ENCODE measurements around the gene RAI14. TPM values are rescaled to one million over a fixed set of nuclear protein-coding genes. Genes with fewer than 3 reads are reported as not detected.

The RAI14 gene
- total RNA-seq: 29.3 TPM

DNA sequence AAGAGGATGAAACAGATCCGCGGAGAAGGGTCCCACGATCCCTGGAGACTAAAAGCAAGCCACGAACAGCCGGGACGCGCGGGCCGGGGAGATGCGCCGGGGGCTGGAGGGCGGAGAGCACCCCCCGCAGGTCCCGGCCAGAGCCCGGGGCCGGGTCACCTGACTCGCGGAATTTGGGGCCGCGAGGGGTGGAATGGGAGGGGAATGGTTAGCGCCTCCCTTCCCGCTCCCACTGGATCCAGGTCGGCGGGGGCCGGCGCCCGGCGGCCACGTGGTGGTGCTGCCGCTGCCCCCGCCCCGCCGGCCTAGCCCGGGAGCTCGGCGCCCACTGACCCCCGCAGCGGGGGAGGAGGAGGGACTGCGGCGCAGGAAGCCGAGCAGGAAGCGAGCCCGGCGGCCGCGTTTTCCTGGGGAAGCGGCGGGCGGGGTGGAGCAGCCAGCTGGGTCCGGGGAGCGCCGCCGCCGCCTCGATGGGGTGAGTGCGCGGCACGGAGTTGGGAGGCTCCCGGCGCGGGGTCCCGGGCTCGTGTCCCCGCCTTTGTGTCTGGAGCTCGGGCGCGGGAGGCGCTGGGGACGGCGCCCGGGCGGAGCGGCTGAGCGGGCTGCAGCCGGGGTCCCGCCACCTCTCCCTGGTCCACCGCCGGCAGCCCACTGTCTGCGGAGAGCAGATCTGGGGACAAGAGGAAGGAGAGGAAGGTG lies at the start of gene RAI14:
TSS of gene RAI14 (plus strand) at position 328 of the 699 bp plus-strand sequence. CDS start 30,592 bp downstream, outside the sequence.
- peak; percentile 53 for DNase-seq

DNA sequence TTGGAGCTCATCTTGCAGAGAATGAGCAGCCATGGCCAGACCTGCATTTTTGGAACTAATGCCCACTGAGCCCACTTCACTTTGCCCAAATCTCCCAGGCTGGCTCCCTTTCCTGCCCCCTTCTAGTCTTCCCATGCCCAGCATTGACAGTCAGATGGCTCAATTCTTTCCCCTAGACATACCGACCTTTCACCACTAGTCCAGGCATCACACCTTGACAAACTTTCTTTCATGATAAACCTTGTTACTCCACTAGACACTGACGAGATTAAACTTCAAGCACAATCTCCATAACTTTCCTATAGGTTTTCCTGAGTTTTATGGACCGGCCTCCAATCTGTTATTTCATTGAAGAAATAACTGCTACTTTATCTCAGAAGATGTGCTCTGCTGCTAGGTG lies 47.8 kb upstream of the RAI14 start:
- no peak for DNase-seq

DNA sequence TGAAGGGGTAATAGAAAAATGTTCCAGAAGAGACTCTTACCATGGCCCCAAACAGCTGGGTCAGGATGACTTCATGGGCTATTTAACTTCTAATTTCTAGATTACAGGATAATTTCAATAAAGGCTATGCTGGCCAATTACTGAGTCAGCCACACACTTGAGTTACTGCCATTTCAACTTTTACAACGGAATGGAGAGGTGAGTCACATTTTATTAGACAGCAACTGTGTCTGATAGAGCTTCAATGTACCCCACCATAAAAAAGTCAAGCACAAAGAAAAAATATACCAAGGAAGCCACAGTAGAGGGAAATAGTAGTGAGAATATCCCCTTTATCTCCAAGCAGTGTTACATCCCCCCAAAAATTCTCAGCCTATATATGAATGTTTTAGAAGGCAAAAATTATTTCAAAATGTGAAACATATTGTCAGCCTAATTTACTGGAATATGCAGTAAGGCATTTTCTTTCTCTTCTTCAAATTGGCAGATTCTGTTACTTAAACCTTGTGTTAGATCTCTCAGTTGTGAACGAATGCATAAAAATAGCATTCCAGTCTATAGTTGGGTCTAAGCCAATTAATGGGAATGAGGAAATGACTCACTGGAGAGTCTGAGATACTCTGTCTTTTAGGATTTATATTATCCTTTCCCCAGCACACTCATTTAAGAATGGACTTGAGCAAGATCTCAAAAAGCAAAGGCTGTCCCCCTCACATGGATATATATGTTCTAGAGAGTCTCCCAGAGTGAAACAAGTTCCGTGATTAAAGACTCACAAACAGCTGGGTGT lies 47.1 kb upstream of the RAI14 start:
- DNase-seq: no peak

DNA sequence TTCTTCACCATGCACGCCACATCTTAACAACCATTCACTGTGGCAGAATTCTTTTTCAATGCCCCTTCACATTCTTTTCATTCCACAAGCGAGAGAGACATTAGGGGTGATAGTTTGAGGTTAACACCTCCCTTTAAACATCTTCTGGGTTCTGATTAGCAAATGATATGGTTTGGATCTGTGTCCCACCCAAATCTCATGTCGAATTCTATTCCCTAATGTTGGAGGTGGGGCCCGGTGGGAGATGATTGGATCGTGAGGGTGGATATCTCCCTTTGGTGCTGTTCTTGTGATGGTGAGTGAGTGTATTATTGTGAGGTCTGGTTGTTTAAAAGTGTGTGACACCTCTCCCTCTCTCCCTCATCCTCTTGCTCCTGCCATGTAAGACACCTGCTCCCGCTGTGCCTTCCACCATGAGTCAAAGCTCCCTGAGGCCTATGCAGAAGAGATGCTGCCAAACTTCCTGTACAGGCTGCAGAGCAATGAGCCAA lies 46.1 kb upstream of the RAI14 start:
- DNase-seq: no peak

DNA sequence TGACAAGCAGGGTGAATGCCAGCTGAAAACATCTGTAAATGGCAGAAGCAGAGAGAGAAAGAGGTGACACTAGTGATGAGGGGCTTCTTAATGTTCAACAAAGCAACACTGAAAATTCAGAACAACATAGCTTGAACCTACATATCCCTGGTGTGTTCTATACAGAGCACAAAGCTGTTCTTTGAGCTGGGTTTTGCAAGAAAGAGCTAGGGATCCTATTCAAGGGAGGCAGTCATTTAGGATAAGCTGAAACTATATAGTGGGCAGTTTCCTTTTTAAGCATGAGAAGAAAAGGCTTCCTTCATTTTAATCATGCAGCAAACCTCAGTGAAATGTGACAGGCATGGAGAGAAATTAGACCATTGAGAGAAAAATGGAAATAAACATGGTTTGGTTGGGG lies 45.6 kb upstream of the RAI14 start:
- no peak for DNase-seq

DNA sequence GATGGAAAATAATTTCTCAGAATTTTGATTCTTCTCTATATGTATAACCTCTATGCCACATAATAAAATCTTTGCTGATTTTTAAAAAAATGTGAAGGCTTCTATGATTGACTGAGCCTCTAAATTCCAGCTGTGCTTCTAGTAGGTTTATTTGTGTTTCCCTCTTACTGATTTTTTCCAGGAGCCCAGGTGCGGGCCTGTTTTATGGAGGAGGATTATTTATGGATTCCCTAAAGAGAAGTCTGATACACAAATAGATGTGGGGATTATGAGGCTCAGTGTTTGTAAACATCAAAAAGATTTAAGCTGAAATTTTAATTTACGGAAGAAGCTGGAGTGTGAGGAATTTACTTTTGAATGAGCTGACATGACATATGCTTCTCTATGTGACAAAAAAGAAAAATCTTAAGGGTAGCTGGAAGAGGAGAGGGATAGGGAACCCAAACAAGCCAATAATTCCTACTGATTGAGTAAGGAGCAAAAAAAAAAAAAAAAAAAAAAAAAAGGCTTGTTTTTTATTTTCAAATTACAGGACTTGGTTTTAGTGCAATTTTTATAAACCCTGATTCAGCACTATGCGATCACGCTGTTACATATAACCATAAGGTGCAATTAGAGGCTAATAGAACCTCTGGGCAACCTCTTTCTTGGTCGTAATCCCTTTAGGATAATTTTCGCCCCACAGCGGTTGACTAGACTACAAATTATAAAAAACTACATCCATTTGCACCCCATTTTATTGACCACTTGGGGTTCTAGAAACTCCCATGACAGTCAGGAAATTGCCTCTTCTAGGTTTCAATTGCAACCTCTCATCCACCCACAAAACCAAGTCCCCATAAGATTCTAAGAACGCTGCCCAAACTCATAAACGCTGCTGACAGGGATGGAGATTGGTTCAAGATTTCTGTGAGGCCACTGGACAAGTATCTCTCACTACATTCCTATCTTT lies 44.4 kb upstream of the RAI14 start:
- no peak for DNase-seq

DNA sequence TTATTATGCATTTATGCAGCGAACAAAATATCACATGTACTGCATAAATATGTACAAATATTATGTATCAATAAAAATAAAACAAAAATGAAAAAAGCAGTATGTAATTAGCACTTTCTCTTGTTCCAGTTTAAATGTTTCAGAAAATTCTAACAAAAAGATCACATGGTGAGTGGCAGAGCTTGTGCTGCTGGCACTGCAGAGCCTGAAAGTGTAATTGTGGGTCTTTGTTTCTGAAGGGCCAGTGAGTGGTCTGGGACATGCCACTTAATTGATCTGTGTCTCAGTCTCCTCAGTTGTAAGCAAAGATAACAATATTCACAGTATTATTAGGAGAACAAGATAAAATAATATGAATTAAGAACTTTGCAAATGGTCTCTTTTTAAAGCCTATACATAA lies 39.5 kb upstream of the RAI14 start:
- no peak for DNase-seq

DNA sequence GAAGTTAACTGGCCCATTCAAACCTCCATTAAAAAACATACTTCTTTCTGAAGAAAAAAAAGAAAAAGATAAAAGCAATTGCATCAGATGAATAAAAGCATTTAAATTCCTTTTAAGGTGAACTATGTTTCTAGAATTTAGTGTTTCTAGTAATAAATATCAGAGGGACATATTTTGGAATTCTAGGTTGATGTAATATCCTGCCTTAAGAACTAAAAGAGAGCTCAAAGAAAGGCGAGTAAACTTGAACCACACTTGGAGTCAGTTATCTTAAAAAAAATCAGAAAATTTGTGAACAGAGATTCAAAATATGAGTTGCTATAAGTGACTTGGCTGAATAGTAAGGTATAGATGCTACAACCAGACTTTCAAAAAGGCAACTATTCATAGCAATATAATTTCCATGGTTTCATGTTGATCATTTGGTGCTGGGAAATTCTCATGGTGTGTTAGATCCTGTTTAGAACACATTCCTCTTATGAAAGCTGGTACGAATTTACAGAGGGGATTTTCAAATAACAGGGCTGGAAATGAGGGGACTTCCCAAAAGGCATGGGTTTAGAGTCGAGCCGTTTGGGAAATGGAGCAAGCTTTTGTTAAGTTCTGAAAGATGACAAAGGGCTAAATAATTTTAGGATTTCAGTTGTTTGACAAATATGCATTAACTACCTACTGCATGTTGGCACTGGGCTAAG lies 37.6 kb upstream of the RAI14 start:
- no peak for DNase-seq

DNA sequence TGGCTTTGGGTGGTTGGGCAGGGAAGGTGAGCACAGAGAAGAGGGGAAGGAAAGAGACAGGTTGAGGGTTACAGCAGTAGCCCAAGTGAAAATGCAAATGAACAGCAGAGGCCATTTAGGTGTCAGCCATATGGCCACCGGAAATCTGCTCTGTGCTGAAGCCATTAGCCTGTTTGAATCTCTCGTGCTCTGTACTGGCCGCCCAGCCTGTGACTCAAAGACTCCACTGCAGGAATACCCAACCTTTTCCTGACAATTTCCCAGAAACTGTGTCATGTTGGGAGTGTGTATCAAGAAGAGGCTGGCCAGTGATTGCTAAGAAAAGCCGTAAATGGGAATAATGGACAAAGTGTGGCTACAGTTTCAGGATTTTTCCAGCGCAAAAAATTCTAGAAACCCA lies 35.9 kb upstream of the RAI14 start:
- DNase-seq: no peak

DNA sequence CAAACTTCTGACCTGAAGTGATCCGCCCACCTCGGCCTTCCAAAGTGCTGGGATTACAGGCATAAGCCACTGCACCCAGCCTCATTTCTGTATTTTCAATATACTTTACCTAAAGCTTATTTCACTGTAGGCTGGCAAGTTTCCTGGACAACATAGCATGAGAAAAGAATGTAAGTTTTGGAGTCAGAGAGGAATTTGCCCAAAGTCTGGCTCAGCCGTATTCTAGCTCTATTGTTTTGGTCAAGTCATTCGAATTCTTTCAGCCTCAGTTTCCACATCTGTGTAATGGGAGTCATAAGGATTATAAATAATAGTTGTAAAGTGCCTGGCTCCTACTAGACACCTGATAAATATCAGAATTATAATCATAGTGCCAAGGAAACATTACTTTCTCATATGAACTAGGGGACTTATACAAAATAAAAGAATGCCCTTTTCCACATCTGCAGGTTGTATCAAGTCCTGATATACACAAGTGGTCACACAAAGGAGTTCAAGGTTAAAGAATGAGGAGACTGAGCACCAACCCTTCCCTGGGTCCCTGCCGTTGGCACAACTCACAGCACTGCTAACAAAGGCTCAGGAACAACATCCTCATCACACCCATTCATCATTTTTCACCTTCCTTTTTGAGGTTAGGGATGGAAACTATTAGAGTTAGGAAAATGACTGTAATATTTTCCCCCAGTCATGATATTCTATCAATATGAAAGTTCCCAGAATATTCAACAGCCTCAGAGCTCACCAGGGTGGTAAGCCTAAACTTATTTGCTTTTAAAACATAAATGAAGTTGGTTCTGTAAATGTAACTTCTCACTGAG lies 34.6 kb upstream of the RAI14 start:
- DNase-seq: no peak

DNA sequence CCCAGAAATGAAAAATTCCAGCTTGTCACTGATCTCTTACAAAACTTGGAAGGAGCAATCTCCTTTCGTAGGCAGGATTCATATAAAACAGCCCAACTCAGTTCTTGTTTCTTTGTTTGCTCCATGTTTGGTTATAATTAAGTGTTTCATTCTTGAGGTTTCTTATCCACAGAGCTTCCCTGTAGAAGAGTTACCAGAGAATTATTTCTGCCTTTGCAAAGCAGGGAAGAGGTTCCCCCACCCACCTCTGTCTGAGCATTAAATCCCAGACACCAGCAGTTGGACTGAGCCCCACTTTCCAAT lies 34.1 kb upstream of the RAI14 start:
- no peak for DNase-seq

DNA sequence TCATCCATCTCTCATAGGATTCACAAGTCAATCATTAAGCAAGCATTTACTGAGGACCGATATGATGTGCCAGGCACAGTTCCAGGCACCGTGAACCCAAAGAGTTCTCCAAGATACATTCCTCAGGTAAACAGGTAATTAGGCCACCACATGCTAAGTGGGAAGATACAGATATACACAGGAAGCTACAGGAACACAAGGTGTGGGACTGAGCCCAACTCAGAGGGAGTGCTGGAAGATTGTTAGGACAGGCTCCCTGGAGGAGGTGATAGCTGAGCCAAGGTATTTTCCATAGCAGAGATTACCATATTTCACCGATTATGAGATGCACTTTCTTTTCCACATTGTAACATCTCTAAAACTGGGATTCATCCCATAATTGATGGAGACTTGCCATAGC lies 31.4 kb upstream of the RAI14 start:
- DNase-seq: no peak

DNA sequence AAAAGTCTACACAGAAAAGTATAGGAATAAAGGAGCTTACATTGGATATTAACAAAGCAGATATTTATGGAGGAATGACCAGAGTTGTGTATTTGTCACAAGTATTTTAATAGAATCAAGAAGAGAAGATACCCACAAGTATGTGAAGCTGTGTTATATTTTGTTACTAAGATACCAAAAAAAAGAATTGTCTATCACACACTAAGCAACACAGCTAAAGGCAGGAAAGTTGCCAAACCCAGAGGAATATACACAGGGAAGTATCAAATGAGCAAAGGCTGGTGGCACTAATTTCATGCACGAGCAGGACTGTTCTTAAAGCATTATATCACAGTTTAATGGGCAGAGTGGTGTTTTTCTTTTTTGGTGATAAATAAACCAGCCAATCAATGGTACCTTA lies 30.9 kb upstream of the RAI14 start:
- no peak for DNase-seq

DNA sequence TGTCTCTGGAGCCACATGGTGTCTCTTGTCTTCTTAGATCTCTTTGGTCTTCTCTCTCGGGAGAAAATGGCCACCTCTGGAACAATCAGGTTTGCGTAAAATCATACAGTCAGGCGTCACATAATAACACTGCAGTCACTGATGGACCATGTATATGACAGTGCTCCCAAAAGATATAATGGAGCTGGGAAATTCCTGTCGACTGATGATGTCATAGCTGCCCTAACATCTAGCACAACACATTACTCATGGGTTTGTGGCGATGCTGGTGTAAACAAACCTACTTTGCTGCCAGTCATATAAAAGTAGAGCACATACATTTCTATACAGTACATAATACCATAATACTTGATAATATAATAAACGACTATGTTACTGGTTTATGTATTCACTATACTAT lies 30.1 kb upstream of the RAI14 start:
- DNase-seq: no peak

DNA sequence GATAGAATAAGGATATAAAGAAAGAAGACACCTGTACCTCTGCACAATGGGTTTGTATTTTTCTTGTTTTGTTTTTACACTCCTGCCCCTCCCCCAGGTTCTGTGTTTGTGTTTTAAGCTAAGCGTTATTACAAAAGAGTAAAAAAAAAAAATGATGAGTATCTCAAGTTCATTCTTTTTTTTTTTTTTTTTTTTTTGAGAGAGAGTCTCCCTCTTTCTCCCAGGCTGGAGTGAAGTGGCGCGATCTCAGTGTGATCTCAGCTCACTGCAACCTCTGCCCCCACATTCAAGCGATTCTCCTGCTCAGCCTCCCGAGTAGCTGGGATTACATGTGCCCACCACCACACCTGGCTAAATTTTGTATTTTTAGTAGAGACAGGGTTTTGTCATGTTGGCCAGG lies 29.4 kb upstream of the RAI14 start:
- DNase-seq: no peak

DNA sequence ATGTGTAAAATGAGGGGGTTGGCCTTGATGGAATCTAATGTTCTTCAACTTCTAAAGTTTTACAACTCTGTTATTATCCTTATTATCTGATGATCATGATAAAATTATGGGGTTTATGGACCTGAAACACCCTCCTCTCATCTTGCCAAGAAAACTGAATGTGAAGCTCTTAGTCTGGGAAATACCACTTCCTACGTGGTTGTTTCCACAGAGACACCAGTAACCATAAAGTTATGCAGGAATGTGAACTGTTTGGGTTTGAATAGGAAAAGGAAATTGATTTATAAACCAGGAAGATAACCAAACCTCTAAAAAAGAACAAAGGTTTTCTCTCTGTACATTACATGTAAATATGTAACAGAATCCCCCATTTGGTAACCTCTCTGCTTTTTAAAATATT lies 28.3 kb upstream of the RAI14 start:
- no peak for DNase-seq

DNA sequence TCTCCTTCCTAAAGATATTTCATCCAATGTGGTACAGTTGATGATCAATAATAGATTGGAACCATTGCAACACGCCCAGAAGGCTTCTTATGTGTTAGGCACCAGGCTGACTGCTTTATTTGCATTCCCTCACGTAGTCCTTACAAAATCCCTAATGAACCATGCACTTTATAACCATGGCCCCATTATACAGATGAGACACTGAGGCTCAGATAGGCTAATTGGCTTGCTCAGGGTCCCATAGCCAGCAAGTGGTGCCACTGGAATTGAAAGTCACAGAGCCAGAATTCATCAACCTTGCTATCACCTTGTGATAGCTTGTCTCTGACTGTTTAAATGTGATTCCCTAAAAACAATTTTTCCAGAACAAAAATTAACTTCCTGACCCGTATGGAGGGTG lies 27.8 kb upstream of the RAI14 start:
- DNase-seq: no peak

DNA sequence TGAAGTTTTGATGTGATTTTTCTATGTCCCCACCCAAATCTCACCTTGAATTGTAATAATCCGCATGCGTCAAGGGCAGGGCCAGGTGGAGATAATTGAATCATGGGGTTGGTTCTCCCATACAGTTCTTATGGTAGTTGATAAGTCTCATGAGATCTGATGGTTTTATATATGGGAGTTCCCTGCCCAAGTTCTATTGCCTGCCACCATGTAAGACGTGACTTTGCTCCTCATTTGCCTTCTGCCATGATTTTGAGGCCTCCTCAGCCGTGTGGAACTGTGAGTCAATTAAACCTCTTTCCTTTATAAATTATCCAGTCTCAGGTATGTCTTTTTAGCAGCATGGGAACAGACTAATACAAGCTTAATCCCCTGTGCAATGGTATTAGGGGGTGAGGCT lies 25.5 kb upstream of the RAI14 start:
- no peak for DNase-seq

DNA sequence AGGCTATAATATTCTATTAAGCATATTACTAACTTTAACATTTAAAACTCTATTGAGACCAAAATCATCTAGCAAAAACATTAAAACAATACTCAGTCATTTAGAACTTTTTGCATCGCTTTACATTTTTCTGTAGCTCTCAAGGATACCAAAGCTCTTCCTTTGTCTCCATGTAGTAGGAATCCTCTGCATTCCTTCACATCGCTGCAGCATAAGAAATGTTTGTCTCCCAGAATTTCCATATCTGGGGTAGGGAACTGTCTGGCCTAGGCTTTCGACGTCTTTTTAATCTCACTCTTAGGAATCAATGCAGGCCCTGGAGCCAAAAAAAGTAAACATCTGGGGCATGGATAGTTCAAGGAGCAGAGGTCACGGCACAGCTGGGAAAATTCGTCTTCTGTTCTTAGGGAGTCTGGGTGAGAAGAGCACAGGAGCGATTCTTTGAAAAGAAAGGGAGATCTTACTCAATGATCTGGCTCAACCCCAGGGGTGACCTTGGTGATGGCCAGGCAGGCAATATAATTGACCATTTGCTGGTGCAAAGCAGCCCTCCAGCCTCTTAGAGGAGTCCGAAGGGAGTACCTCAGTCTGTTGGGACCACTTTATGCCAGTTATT lies 23.2 kb upstream of the RAI14 start:
- no peak for DNase-seq

DNA sequence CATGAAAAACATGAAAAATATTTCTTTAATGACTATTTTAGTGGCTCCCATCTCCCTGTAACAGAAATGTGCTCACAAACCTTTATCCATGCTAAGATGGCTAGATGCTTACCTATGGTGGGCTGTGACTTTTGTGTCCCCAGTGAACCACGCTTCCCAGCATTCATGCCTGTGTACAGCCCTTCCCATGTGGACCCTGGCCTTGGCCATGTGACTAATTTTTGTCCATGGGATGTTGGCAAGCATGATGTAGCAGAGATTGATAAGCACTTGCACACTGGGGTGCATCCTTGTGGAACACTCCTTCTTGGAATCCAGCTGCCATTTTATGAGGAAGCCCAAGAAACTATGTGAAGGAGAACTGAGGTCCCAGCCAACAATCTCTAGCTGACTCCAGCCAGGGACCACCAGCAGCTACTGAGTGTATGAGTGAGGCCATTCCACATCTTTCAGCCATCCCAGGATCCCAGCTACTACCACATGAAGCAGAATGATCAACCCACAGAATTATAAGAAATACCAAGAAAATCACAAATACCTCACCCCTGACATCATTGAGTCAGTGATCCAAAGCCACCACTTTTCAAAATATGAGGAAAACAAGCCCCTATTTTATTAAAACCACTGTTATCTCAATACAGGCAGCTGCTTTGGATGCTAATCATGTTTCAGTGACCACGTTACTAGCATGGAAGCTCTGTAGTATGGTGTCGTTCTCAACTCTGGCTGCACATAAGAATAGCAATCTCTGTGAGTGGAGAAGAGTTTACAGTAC lies 16.1 kb upstream of the RAI14 start:
- DNase-seq: no peak
